HepG2 (cell line): Measurements from ENCODE around the gene ACACB. TPM values are rescaled to one million over a fixed set of nuclear protein-coding genes. Genes with fewer than 3 reads are reported as not detected.

ENCODE experiments used
- CBX2 ChIP-seq, 2 experiments: fragments of 200-600 bp in 1 of 2; sonication (generic); formaldehyde crosslinking in 1 of 2; IDR thresholded peaks; 2 replicates each; pipeline versions ENCODE4 v1.7.0 to v1.8.1; 2018 to 2022; ENCODE audit warnings: low read depth in 2 of 2, low read length in 1 of 2, mild to moderate bottlenecking in 1 of 2, missing genetic modification reagents in 1 of 2
- RFX5 ChIP-seq: IDR thresholded peaks from 2 replicates; pipeline ENCODE4 v1.6.1; 2011; ENCODE audit warnings: low read depth, low read length, improper control_type of control experiment
- SMYD3 ChIP-seq: sonication (generic); formaldehyde crosslinking; IDR thresholded peaks from 2 replicates; pipeline ENCODE4 v1.8.1; 2023; ENCODE audit warnings: mild to moderate bottlenecking, missing genetic modification reagents
- ZNF205 ChIP-seq: IDR thresholded peaks from 2 replicates; pipeline ENCODE4 v1.6.1; 2018; ENCODE audit warnings: missing biosample characterization, missing genetic modification reagents
- ZNF331 ChIP-seq: sonication (generic); formaldehyde crosslinking; IDR thresholded peaks from 2 replicates; pipeline ENCODE4 v1.4.0; 2020; ENCODE audit warnings: missing genetic modification reagents
- ZNF407 ChIP-seq: sonication (generic); formaldehyde crosslinking; IDR thresholded peaks from one replicate; pipeline ENCODE4 v1.5.1; 2020; ENCODE audit warnings: mild to moderate bottlenecking, missing genetic modification reagents; ENCODE audit errors: not compliant biosample characterization
- ZNF589 ChIP-seq: sonication (generic); formaldehyde crosslinking; conservative IDR thresholded peaks from 2 replicates; pipeline ENCODE4 v1.8.0; 2022; ENCODE audit warnings: mild to moderate bottlenecking, moderate library complexity, missing genetic modification reagents
- ZNF770 ChIP-seq: sonication (generic); formaldehyde crosslinking; IDR thresholded peaks from 2 replicates; pipeline ENCODE4 v1.5.0; 2020; ENCODE audit warnings: mild to moderate bottlenecking, missing genetic modification reagents
- polyA plus RNA-seq, 8 experiments: library from polyadenylated mRNA; depleted of rRNA in 3 of 8; stranded (reverse) in 7 of 8; unstranded in 1 of 8; fragments of >200 nt; fragmentation: Illumina TruSeq in 4 of 8; extraction: Trizol in 4 of 8; gene quantifications; 2 replicates each; pipeline versions ENCODE4 v1.2.1 to v1.2.3, GENCODE V29; 2011 to 2016; ENCODE audit warnings: low read depth in 4 of 8, missing spikeins in 1 of 8, mixed read lengths in 1 of 8; ENCODE audit not compliant: insufficient read depth in 1 of 8
- total RNA-seq, 5 experiments: library from RNA; depleted of rRNA; stranded (reverse); fragments of >200 nt; fragmentation: Illumina TruSeq; extraction: Trizol; gene quantifications; 2 replicates each; pipeline ENCODE4 v1.2.3, GENCODE V29; 2016; ENCODE audit warnings: low read depth in 1 of 5
- TF ChIP-seq, protein P1 (sequence below): sonication (generic); formaldehyde crosslinking; IDR thresholded peaks from 2 replicates; pipeline ENCODE4 v1.4.0; 2020; ENCODE audit warnings: missing genetic modification reagents
- TF ChIP-seq, protein P2 (sequence below): IDR thresholded peaks from 2 replicates; pipeline ENCODE4 v1.6.1; 2016; ENCODE audit warnings: missing compliant biosample characterization, missing genetic modification reagents, borderline replicate concordance
- TF ChIP-seq, protein P3 (sequence below): sonication (generic); formaldehyde crosslinking; IDR thresholded peaks from 2 replicates; pipeline ENCODE4 v1.5.1; 2020; ENCODE audit warnings: missing genetic modification reagents, mild to moderate bottlenecking, borderline replicate concordance
- TF ChIP-seq, protein P4 (sequence below): sonication (generic); formaldehyde crosslinking; IDR thresholded peaks from 2 replicates; pipeline ENCODE4 v1.4.0; 2020; ENCODE audit warnings: low read depth, mild to moderate bottlenecking, missing genetic modification reagents

The ACACB gene
- total and polyA plus RNA-seq, 2 of the 13 experiments (the other 11 are each of a cell fraction or from before 2014, with no cell fraction given), result 6.2 to 8.6 TPM

DNA sequence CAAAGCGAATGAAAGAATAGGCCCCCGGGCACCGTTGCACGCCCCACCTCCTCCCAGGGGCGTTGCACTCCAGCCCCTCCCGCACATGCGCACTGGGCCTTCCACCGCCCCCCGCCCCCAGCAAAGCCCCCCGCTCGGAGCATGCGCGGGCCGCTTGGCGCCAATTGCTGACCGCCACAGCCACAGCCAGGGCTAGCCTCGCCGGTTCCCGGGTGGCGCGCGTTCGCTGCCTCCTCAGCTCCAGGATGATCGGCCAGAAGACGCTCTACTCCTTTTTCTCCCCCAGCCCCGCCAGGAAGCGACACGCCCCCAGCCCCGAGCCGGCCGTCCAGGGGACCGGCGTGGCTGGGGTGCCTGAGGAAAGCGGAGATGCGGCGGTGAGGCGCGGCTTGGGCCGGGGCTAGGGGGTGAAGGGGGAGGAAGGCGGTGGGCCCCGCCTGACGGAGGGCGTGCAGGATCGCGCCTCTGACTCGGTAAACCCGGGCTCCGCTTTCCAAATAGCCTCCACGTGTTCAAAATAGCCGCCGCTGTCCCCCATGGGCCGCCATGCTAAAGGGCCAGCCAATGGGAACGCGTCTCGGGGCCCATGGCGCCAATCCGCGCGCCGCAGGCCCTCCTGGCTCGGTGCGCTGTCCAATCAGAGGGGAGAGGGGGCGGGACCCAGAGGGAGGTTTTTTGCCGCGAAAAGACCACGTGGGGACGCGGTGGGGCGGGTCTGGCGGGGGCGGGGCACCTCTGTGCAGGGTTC lies 18.8 kb upstream of the ACACB start, which contains the start of gene UNG (continued):
- TF ChIP-seq ZNF770 (CRISPR knock-in tag) (0 out of 2 replicates have a peak, but pooled peaks have one; percentile 10), ZNF331 (CRISPR knock-in tag) (peak; percentile 4; the same call in 1 of the 2 replicates), SMYD3 (CRISPR knock-in tag) (peak; percentile 92), RFX5 (no peak), ZNF589 (CRISPR knock-in tag) (0 out of 2 replicates have a peak, but pooled peaks have one; percentile 45), ZNF407 (CRISPR knock-in tag) (peak; percentile 17), ZNF205 (CRISPR knock-in tag) (no peak), CBX2 (IDR thresholded peaks at IDR 0.05; ENCODE audit: low read depth, low read length) (no peak), CBX2 (CRISPR knock-in tag; IDR thresholded peaks at IDR 0.05; ENCODE audit: low read depth) (no peak)
- TF ChIP-seq, protein P1, sequence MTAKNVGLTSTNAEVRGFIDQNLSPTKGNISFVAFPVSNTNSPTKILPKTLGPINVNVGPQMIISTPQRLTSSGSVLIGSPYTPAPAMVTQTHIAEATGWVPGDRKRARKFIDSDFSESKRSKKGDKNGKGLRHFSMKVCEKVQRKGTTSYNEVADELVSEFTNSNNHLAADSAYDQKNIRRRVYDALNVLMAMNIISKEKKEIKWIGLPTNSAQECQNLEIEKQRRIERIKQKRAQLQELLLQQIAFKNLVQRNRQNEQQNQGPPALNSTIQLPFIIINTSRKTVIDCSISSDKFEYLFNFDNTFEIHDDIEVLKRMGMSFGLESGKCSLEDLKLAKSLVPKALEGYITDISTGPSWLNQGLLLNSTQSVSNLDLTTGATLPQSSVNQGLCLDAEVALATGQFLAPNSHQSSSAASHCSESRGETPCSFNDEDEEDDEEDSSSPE (CRISPR knock-in tag), result peak; percentile 97
- TF ChIP-seq, protein P2, sequence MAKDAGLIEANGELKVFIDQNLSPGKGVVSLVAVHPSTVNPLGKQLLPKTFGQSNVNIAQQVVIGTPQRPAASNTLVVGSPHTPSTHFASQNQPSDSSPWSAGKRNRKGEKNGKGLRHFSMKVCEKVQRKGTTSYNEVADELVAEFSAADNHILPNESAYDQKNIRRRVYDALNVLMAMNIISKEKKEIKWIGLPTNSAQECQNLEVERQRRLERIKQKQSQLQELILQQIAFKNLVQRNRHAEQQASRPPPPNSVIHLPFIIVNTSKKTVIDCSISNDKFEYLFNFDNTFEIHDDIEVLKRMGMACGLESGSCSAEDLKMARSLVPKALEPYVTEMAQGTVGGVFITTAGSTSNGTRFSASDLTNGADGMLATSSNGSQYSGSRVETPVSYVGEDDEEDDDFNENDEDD (CRISPR knock-in tag), result peak; percentile 90
- TF ChIP-seq, protein P3, sequence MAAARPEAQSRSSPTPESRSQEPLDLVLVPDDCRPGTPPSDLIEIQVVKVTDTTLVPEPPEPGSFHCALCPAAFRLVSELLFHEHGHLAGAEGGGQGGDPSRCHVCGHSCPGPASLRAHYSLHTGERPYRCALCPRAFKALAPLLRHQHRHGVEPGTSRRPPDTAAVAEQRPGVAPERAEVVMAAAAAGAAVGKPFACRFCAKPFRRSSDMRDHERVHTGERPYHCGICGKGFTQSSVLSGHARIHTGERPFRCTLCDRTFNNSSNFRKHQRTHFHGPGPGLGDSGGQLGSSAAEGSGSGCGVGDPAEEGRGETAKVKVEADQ, result peak; percentile 76; the same call in 1 of the 2 replicates
- TF ChIP-seq, protein P4, sequence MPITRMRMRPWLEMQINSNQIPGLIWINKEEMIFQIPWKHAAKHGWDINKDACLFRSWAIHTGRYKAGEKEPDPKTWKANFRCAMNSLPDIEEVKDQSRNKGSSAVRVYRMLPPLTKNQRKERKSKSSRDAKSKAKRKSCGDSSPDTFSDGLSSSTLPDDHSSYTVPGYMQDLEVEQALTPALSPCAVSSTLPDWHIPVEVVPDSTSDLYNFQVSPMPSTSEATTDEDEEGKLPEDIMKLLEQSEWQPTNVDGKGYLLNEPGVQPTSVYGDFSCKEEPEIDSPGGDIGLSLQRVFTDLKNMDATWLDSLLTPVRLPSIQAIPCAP (CRISPR knock-in tag), result peak; percentile 51; the same call in 1 of the 2 replicates
